Mesenteric fat pad (tissue), 1 donor: Measurements from ENCODE around the gene PARP1. TPM values are rescaled to one million over a fixed set of nuclear protein-coding genes. Genes with fewer than 3 reads are reported as not detected.
"Not testable (repeated sequence)": the region's sequence is repeated elsewhere in the genome, so short reads cannot be mapped to it uniquely, and the experiment has no call there.

Experiments used
- DNase-seq: peaks from one replicate; pipeline ENCODE4 v3.0.0-alpha.2; 2020; ENCODE audit warnings: low spot score
- total RNA-seq: library from RNA; stranded (reverse); fragmentation: NEBNext Ultra II Directional; extraction: Animal tissue kit (Norgen Biotek cat#: 25700); gene quantifications from one replicate; pipeline ENCODE4 v1.2.1, GENCODE V29; 2021
- donor health status: DM: yes; HTN: yes; CAD: no.

PARP1 gene
- total RNA-seq, 1 donor from 2014 or later, result 52.9 TPM

DNA sequence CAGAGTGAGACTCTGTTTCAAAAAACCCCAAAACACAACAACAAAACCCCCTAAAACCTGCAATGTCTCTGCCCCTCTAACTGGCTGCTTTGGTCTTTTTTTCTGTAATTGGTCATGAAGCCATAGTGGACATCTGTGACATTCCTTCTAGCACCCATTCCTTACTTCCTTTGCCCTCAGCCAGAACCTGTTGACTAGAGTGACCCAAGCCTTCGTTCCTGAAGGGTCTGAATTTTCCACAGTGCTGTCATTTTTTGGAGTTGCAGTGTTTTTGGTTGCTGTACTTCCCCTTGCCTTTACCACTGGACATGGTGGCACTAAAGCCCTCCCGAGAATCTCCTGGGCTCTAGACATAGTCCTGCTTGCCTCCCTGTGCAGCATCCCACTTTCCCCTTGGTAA, 50.5 kb downstream of the PARP1 start:
- DNase-seq, result no peak

GRCh38 chr1:226355669-226356551, 52.0 kb downstream of the PARP1 start:
- DNase-seq, result no peak

DNA sequence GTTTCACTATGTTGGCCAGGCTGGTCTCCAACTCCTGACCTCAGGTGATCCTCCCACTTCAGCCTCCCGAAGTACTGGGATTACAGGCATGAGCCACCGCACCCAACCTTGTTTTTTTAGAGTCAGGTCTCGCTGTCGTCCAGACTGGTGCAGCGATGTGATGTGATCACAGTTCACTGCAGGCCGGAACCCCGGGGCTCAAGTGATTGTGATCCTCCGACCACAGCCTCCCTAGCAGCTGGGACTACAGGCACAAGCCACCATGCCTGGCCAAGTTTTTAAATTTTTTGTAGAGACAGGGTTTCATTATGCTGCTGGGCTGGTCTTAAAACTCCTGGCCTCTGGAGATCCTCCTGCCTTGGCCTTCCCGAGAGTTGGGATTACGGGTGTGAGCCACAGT, 52.9 kb downstream of the PARP1 start:
- no peak for DNase-seq

DNA sequence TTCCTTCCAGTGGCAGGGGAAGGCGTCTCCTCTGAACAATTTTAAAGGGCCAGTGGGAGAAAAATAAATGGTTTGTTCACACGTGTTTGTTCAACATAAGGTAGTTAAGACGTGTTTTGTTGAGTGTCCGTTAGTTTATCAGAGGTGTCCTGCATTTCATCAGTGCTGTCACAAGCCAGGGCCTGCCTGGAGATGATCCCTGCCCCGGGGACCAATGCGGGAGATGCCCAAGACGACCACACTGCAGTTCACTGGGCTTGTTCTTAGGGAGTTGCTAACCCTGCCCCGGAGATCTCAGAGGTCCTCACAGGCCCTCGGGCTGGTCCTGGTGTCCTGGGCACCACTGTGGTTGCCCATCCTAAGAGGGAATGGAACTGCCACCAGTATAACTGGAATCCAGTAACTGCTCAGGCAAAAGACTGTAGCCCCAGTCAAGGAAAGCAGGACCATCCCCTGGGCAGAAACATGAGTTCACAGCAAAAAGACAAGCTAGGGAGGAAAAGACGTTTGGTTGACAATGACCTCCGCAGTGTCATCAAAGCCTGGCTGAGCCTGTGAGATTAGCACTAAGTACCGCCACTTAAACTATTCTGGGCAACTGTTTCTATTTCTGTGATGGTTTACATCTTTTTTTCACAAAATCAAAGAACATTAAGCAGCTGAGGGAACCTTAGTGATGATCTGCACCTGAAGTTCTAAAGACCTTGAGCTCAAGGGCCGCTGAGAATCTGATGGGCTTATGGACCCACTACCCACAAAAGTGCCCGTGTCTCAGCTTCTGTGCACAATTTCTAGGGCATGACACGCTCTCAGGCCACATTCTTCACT, 54.0 kb downstream of the PARP1 start:
- DNase-seq, result no peak

- DNase-seq, result no peak
These were observed 56.2 kb downstream of the PARP1 start for GRCh38 chr1:226351709-226352108.

GRCh38 chr1:226350519-226350865, 57.4 kb downstream of the PARP1 start:
- DNase-seq, result no peak

DNA sequence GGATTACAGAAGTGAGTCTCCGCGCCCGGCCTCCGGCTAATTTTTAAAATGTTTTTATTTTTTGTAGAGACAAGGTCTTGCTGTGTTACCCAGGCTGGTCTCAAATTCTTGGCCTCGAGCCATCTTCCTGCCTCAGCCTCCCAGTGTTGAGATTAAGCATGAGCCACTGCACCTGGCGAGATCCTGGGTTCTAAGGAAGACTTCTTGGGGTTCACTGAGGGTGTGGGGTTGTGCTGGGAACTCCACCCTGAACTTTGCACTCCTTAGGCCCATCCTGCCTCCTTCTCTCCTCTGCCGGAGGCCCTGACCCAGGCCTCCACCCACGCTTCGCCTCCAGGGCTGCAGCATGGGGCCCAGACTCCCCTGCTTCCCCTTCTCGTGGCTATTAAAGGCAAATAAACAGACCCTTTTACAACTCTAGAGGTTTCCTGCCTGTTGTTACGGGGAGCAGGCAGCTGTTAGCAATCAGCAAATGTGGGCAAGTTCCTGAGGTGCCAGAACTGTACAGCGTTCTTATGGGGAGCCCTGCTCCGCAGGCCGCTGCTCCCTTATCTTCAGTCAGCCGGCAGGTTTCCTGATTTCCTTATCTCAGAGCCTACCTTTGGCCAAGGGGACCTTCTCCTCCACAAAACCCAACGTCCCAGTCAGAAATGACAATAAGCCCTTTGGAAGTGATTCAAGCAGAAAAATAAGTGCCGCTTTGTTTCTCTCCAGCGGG, 57.9 kb downstream of the PARP1 start:
- no peak for DNase-seq

- DNase-seq, result no peak
These were observed 58.8 kb downstream of the PARP1 start for GRCh38 chr1:226349081-226349480.

DNA sequence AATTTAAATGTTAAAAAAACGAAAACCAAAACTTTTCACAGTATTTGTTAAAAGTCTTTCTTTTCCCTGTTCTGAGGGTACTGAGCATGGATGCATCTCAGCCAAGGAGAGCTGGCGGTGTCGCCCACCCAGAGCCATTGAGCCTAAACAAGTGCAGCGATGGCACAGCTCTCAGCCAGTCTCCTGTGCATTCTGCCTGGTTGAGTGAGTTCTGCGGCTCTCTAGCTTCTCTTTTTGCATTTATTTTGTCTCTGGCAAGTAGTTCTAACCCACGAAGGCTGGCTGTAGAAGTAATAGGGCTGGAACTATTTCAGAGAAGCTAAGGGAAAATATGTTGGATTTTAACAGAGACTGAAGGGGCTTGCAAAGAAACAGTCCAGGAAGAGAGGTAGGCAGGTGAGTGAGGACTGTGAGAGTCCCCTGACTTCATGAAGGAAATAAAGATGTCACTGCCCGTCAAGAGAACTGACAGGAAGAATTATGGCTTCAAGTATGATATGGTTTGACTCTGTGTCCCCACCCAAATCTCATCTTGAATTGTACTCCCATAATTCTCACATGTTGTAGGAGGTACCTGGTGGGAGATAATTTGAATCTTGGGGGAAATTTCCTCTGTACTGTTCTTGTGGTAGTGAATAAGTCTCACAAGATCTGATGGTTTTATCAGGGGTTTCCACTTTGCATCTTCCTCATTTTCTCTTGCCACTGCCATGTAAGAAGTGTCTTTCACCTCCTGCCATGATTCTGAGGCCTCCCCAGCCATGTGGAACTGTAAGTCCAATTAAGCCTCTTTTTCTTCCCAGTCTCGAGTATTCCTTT, 63.2 kb downstream of the PARP1 start:
- DNase-seq, result no peak

GRCh38 chr1:226342656-226343055, 65.2 kb downstream of the PARP1 start:
- DNase-seq, result no peak

GRCh38 chr1:226340111-226340510, 67.8 kb downstream of the PARP1 start:
- DNase-seq, result not testable (repeated sequence)

- DNase-seq, result no peak
These were observed 70.5 kb downstream of the PARP1 start for GRCh38 chr1:226337276-226337875.

DNA sequence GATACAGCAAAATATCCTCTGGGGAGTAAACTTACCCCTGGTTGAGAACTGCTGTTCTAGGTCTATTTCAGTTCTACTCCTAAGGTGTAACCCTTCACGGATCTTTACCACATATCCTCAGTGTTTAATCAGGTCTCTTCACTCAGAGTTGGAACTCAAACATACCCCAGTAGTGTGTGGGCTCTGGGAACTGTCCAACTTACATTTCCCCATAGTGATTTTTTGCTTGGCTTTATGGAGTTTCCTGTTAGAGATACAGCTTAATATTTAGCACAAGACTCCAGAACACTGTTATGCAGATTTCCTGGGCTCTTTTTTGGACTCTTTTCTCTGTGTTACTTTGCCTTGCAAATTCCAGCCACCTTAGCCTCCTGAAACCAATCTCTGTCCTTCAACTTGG, 72.2 kb downstream of the PARP1 start:
- DNase-seq, result no peak

- no peak for DNase-seq
These were observed 74.9 kb downstream of the PARP1 start for GRCh38 chr1:226332947-226333346.

- DNase-seq, result peak; percentile 28
These were observed 78.7 kb downstream of the PARP1 start for GRCh38 chr1:226329237-226329636.

- no peak for DNase-seq
These were observed 80.1 kb downstream of the PARP1 start for GRCh38 chr1:226327761-226328162.

GRCh38 chr1:226325178-226325577, 82.7 kb downstream of the PARP1 start:
- peak; percentile 49 for DNase-seq

GRCh38 chr1:226324479-226324878, 83.4 kb downstream of the PARP1 start:
- DNase-seq, result no peak

DNA sequence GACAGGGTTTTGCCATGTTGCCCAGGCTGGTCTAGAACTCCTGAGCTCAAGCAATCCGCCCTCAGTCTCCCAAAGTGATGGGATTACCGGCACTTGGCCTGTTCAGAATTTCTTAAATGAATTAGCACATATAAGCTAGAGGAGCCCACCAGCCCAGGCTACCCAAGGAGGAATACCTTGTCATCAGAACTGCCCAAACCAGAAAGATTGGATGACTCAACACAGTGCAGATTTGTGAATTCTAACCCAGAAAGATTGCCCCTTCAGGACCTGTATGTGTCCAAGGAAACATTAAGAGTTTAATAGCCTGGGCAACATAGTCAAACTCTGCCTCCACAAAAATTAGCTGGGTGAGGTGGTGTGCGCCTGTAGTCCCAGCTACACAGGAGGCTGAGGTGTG, 84.9 kb downstream of the PARP1 start:
- peak; percentile 33 for DNase-seq

GRCh38 chr1:226320930-226321329, 87.0 kb downstream of the PARP1 start:
- no peak for DNase-seq
